ENCODE results near the gene NUDT3. TPM values are rescaled to one million over a fixed set of nuclear protein-coding genes. Genes with fewer than 3 reads are reported as not detected.

The NUDT3 gene
- total RNA-seq, 1 donor from 2014 or later: 29.1 TPM

- ATAC-seq (no peak), DNase-seq (peak; percentile 26)
- no peak overlapping the region for H3K27ac ChIP-seq
- peaks cover 26% of the 10 kb centered on the region for H3K36me3 ChIP-seq
- no peak overlapping the region for H3K4me3 ChIP-seq
- TF ChIP-seq CTCF (IDR thresholded peaks at IDR 0.05): no peak
- peaks cover 40% of the 10 kb centered on the region for H3K4me1 ChIP-seq
- intact Hi-C loops (cut with DNase I): no loop called here
- H3K9me3 ChIP-seq: no peaks in the 10 kb centered on the region
- no peaks in the 10 kb centered on the region for H3K27me3 ChIP-seq (ENCODE audit: low read depth)
Measured at GRCh38 chr6:34240329-34241248, 151.9 kb downstream of the NUDT3 start.

- DNase-seq (no peak), ATAC-seq (no peak)
- no peaks in the 10 kb centered on the region for H3K27me3 ChIP-seq (ENCODE audit: low read depth)
- TF ChIP-seq CTCF (IDR thresholded peaks at IDR 0.05): no peak
- H3K4me1 ChIP-seq: peaks cover 42% of the 10 kb centered on the region
- no peak overlapping the region for H3K27ac ChIP-seq
- H3K36me3 ChIP-seq: peaks cover 26% of the 10 kb centered on the region
- intact Hi-C loops (cut with DNase I): no loop called here
- no peaks in the 10 kb centered on the region for H3K9me3 ChIP-seq
- no peak overlapping the region for H3K4me3 ChIP-seq
Measured at GRCh38 chr6:34239893-34240292, 152.6 kb downstream of the NUDT3 start.

GRCh38 chr6:34239500-34239825 lies 153.0 kb downstream of the NUDT3 start:
- Histone ChIP-seq H3K9me3 (no peaks in the 10 kb centered on the region), H3K27ac (no peak overlapping the region), H3K4me3 (no peak overlapping the region), H3K4me1 (peaks cover 37% of the 10 kb centered on the region), H3K27me3 (ENCODE audit: low read depth) (no peaks in the 10 kb centered on the region), H3K36me3 (peaks cover 26% of the 10 kb centered on the region)
- ATAC-seq: no peak
- intact Hi-C loops (cut with DNase I): no loop called here
- no peak for TF ChIP-seq CTCF (IDR thresholded peaks at IDR 0.05)
- peak; percentile 9 for DNase-seq

GRCh38 chr6:34238585-34239499 lies 153.6 kb downstream of the NUDT3 start:
- TF ChIP-seq CTCF (IDR thresholded peaks at IDR 0.05): no peak
- intact Hi-C loops (cut with DNase I): no loop called here
- ATAC-seq (no peak), DNase-seq (peak; percentile 37)
- Histone ChIP-seq H3K27me3 (ENCODE audit: low read depth) (no peaks in the 10 kb centered on the region), H3K4me1 (peaks cover 31% of the 10 kb centered on the region), H3K27ac (no peak overlapping the region), H3K4me3 (peak overlapping the region; percentile 80), H3K9me3 (no peaks in the 10 kb centered on the region), H3K36me3 (peaks cover 26% of the 10 kb centered on the region)

GRCh38 chr6:34237722-34238584 lies 154.5 kb downstream of the NUDT3 start:
- H3K4me1 ChIP-seq: peaks cover 23% of the 10 kb centered on the region
- H3K27me3 ChIP-seq (ENCODE audit: low read depth): no peaks in the 10 kb centered on the region
- ATAC-seq (no peak), DNase-seq (peak; percentile 70)
- peak overlapping the region; percentile 80 for H3K4me3 ChIP-seq
- intact Hi-C loops (cut with DNase I): no loop called here
- peak; percentile 34 for TF ChIP-seq CTCF (IDR thresholded peaks at IDR 0.05)
- H3K27ac ChIP-seq: peak overlapping the region; percentile 68
- no peaks in the 10 kb centered on the region for H3K9me3 ChIP-seq
- H3K36me3 ChIP-seq: peaks cover 23% of the 10 kb centered on the region

Measured in lower lobe of right lung (tissue), 2 donors.